VCaP (cell line): ENCODE data around the gene CNDP2.

ENCODE experiments used
- H3K27ac ChIP-seq: fragments of 450-650 bp; 2 replicates; pipeline ENCODE4 v1.5.1; 2017
- TF ChIP-seq, protein P1 (sequence below): fragments of 450-650 bp; conservative IDR thresholded peaks from 2 replicates; pipeline ENCODE4 v1.5.1; 2017; ENCODE audit warnings: mild to moderate bottlenecking, moderate library complexity

Gene CNDP2

DNA sequence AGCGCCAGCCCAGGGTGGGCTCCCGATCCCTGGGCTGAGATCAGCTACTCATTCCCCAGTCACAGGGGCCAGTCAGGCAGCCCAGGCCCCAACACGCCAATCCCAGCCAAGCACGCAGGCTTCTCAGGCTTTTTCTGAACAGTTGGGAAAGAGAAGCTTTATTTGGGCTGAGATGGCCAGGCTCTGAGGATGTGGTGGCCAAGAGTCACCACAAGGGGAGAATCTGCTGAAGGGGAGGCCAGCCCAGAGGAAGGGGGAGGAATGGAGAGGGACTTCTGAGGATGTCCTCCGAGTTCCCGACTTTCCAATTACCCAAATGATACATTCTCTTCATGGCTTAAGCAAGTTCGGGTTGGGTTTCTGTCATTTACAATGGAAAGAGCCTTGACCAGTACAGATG is 36.3 kb upstream of the CNDP2 start:
- no peak overlapping the region for H3K27ac ChIP-seq
- TF ChIP-seq, protein P1, sequence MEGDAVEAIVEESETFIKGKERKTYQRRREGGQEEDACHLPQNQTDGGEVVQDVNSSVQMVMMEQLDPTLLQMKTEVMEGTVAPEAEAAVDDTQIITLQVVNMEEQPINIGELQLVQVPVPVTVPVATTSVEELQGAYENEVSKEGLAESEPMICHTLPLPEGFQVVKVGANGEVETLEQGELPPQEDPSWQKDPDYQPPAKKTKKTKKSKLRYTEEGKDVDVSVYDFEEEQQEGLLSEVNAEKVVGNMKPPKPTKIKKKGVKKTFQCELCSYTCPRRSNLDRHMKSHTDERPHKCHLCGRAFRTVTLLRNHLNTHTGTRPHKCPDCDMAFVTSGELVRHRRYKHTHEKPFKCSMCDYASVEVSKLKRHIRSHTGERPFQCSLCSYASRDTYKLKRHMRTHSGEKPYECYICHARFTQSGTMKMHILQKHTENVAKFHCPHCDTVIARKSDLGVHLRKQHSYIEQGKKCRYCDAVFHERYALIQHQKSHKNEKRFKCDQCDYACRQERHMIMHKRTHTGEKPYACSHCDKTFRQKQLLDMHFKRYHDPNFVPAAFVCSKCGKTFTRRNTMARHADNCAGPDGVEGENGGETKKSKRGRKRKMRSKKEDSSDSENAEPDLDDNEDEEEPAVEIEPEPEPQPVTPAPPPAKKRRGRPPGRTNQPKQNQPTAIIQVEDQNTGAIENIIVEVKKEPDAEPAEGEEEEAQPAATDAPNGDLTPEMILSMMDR = peak; percentile 41; the same call in 1 of the 2 replicates

DNA sequence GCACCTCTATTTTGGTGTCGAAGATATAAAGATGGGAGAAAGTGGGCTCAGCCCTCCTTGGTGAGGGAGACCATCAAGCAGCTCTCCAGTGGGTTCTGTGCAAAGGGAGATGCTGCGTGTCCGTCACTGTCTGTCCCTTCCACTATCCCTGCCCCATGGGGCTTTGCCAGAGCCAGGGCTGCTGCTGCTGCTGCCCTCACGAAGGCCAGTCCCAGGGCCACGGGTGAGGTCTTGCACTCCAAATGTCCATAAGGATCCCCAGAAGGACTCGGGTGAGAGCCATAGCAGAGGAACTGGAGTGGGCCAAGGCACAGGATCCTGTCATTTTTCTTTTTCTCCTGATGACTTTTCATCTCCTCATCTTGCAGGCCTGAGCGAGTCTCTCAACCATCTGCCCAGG is 35.3 kb upstream of the CNDP2 start:
- no peak overlapping the region for H3K27ac ChIP-seq

DNA sequence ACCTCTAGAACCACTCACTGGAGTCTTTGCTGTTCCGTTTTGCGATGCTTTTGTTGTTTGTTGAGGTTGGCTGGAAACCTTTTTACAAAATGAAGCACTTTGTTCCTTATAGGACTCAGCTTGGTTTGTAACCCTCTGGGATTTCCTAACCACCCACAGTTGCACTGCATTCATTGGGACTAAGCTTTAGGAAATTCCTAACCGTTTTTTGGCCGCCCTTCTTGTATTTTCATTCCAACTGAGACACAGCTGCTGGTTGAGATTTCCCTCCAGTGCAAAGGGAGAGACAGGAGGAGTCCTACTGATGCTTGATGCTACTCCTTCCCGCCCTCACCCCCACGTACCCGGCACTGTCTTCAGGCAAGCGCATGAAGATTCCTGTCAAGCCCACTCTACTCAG is 32.9 kb upstream of the CNDP2 start:
- no peak overlapping the region for H3K27ac ChIP-seq
- TF ChIP-seq, protein P1 = no peak

More for the DNA sequence above, 35.3 kb upstream of the CNDP2 start:
- TF ChIP-seq, protein P1 = no peak

DNA sequence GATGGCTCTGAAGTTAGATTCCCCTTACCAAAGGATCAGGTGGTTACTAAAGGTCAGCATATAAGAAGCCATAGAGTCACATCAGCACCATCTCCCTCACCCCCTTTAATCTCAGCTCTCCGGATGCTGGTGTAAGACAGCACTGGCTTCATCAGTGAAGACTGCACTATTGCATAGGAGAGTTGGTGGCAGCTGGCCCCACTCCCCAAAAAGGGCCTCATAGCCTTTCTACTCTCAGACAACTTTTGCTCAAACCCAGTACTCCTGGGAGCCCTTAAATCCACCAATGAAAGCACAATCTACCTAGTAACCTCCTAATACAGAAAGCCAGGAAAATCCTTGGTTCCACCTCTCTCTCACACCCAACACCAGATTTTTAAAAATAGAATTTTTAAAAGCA is 32.2 kb upstream of the CNDP2 start:
- H3K27ac ChIP-seq = no peak overlapping the region
- TF ChIP-seq, protein P1 = no peak

DNA sequence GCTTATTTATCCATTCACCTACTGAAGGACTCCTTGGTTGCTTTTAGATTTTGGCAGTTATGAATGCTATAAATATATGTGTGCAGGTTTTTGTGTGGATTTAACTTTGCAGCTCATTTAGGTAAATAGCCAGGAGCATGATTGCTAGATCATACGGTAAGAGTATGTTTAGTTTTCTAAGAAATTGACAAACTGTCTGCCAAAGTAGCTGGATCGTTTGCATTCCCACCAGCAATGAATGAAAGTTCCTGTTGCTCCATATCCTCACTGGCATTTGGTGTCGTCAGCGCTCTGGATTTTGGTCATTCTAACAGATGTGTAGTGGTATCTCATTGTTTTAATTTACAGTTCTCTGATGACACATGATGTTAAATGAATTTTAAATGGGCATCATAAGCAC is 30.4 kb upstream of the CNDP2 start:
- TF ChIP-seq, protein P1 = no peak
- H3K27ac ChIP-seq = peak overlapping the region; percentile 14; the same call in 1 of the 2 replicates

DNA sequence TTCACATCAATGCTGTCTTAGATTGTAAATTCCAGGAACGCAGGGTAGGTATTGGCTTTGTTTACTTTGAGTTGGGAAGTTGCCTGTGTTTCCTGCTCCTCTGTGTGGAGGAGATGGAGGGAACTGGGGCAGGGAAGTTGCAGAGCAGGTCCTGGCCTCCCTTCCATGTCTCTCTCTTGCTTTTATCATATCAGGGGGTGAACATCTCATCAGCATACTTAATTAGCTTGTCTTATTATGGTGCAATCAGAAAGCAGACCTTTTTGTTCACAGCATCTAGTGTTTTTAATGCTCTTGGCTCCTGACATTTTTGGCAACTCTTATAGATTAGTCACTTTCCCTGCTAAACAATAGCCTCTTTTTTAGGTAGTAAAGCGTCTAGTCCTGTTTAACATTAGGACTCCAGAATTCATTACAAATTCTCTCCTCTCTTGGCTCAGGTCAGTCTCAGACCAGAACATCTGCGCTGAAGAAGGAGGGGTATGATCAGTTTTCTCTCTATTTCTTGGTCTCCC is 27.6 kb upstream of the CNDP2 start:
- TF ChIP-seq, protein P1 = no peak
- H3K27ac ChIP-seq = peak overlapping the region; percentile 75

DNA sequence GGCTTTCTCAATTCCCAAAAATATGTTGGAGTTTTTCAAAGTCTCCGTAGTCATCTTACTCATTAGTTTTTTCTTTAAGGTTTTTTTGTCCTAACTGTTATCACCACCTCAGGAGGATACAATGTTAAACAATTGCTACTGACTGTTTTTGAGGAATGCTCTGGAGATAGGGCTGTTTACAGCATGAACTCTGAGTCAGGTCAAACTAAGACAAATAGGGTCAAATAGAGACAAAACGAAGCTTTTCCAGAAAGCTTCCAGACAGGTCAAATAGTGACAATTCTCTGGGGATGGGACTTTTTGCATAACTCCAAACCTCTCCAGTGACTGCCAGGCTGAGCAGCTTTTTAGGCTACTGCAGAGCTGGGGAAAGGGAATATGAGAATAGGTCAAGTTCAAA is 23.9 kb upstream of the CNDP2 start:
- TF ChIP-seq, protein P1 = no peak

More for the DNA sequence above, 23.9 kb upstream of the CNDP2 start:
- H3K27ac ChIP-seq = no peak overlapping the region
